ENCODE results near the gene GSC2. TPM values are rescaled to one million over a fixed set of nuclear protein-coding genes. Genes with fewer than 3 reads are reported as not detected.
A peak's percentile ranks its signal among the peaks of the same experiment; 100 is the strongest.

The GSC2 gene
- total and polyA plus RNA-seq, 9 of the 15 experiments (the other 6 are each of a cell fraction or from before 2014, with no cell fraction given) = not detected

- TF ChIP-seq SIN3A (IDR thresholded peaks at IDR 0.05; ENCODE audit: borderline replicate concordance in 2 of 2, control insufficient read depth in 1 of 2, low read depth in 2 of 2, low read length in 2 of 2) (peak in 1 of 2 experiments; percentile 65; a peak in 1 of 4 replicates), SUPT5H (IDR thresholded peaks at IDR 0.05) (no peak), TEAD1 (CRISPR knock-in tag; IDR thresholded peaks at IDR 0.05) (no peak), GATAD2B (IDR thresholded peaks at IDR 0.05; ENCODE audit: borderline replicate concordance) (no peak), KLF1 (tag; IDR thresholded peaks at IDR 0.05) (no peak), ZNF766 (CRISPR knock-in tag; conservative IDR thresholded peaks at IDR 0.05) (no peak), TAL1 (IDR thresholded peaks at IDR 0.05) (peak; percentile 29; the same call in 1 of the 2 replicates), CBX5 (IDR thresholded peaks at IDR 0.05; ENCODE audit: borderline replicate concordance, low read depth) (no peak), SMAD1 (IDR thresholded peaks at IDR 0.05; ENCODE audit: low read depth, low read length, partially characterized antibody) (peak; percentile 2), ZNF165 (CRISPR knock-in tag; IDR thresholded peaks at IDR 0.05; ENCODE audit: borderline replicate concordance) (0 out of 2 replicates have a peak, but pooled peaks have one; percentile 18), MCM5 (IDR thresholded peaks at IDR 0.05; ENCODE audit: low read depth) (no peak), ZNF408 (CRISPR knock-in tag; IDR thresholded peaks at IDR 0.05; ENCODE audit: low read depth) (no peak), ZNF561 (CRISPR knock-in tag; conservative IDR thresholded peaks at IDR 0.05) (no peak), XRCC3 (IDR thresholded peaks at IDR 0.05) (no peak), GATA2 (CRISPR knock-in tag; IDR thresholded peaks at IDR 0.05) (no peak), ZNF384 (IDR thresholded peaks at IDR 0.05; ENCODE audit: low read depth, low read length) (no peak), POLR3A (IDR thresholded peaks at IDR 0.05; ENCODE audit: borderline replicate concordance, extremely low read depth, insufficient read depth, insufficient read length) (no peak), HDAC2 (IDR thresholded peaks at IDR 0.05) (no peak; the same call in none of the 2 replicates), SPI1 (IDR thresholded peaks at IDR 0.05; ENCODE audit: borderline replicate concordance, low read depth, low read length) (peak; percentile 31; the same call in 1 of the 2 replicates), CC2D1A (IDR thresholded peaks at IDR 0.05) (no peak), SMAD3 (CRISPR knock-in tag; conservative IDR thresholded peaks at IDR 0.05) (no peak), ZFPM2 (CRISPR knock-in tag; IDR thresholded peaks at IDR 0.05) (no peak), GABPB1 (CRISPR knock-in tag; IDR thresholded peaks at IDR 0.05) (no peak), CLOCK (CRISPR knock-in tag; IDR thresholded peaks at IDR 0.05; ENCODE audit: borderline replicate concordance) (no peak), VEZF1 (CRISPR knock-in tag; IDR thresholded peaks at IDR 0.05) (no peak), NFE2 (IDR thresholded peaks at IDR 0.05; ENCODE audit: low read depth) (no peak), RFX5 (IDR thresholded peaks at IDR 0.05; ENCODE audit: low read depth, low read length) (no peak), ESRRA (IDR thresholded peaks at IDR 0.05; ENCODE audit: borderline replicate concordance, low read depth) (no peak)
Observed at GRCh38 chr22:19143967-19144400, 6.1 kb downstream of the GSC2 start (continued).

Data from K562 (cell line).